GF-D8 (cell line): ENCODE data around the gene ARSA.

Source experiments
- DNase-seq: peaks from one replicate; lab custom pipeline; 2025; lab: John Stamatoyannopoulos, UW

The ARSA gene

DNA sequence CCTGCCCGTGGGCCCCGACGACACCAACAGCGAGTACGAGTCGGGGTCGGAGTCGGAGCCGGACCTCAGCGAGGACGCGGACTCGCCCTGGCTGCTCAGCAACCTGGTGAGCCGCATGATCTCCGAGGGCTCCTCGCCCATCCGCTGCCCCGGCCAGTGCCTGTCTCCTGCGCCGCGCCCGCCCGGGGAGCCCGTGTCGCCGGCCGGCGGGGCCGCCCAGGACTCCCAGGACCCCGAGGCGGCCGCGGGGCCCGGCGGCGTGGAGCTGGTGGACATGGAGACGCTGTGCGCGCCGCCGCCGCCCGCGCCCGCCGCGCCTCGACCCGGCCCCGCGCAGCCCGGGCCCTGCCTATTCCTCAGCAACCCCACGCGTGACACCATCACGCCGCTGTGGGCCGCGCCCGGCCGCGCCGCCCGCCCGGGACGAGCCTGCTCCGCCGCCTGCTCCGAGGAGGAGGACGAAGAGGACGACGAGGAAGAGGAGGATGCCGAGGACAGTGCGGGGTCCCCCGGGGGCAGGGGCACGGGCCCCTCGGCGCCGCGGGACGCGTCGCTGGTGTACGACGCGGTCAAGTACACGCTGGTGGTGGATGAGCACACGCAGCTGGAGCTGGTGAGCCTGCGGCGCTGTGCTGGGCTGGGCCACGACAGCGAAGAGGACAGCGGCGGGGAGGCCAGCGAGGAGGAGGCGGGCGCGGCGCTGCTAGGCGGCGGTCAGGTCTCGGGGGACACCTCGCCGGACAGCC is 23.5 kb downstream of the ARSA start:
- DNase-seq, result no peak

DNA sequence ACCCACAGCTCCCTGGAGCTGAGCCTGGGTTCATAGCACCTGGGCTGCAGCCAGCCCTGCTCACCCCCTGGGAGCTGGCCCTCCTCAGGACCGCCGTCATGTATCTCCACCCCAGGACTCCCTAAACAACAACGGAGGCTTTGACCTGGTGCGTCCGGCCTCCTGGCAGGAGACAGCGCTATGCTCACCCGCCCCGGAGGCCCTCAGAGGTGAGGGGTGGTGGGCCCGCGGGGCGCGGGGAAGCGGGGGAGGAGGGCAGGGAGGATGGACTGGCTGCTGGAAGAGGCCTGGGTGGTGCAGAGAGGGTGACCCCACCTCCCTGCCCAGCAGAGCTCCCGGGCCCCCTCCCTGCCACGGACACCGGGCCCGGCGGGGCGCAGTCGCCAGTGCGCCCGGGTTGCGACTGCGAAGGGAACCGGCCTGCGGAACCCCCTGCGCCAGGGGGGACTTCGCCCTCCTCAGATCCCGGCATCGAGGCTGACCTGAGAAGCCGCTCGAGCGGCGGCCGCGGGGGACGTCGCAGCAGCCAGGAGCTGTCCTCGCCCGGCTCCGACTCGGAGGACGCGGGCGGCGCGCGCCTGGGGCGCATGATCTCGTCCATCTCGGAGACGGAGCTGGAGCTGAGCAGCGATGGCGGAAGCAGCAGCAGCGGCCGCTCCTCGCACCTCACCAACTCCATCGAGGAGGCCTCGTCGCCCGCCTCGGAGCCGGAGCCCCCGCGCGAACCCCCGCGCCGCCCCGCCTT is 24.3 kb downstream of the ARSA start:
- no peak for DNase-seq

GRCh38 chr22:50602338-50602700 is 25.6 kb downstream of the ARSA start:
- no peak for DNase-seq

GRCh38 chr22:50601669-50602337 is 26.1 kb downstream of the ARSA start:
- DNase-seq, result no peak

DNA sequence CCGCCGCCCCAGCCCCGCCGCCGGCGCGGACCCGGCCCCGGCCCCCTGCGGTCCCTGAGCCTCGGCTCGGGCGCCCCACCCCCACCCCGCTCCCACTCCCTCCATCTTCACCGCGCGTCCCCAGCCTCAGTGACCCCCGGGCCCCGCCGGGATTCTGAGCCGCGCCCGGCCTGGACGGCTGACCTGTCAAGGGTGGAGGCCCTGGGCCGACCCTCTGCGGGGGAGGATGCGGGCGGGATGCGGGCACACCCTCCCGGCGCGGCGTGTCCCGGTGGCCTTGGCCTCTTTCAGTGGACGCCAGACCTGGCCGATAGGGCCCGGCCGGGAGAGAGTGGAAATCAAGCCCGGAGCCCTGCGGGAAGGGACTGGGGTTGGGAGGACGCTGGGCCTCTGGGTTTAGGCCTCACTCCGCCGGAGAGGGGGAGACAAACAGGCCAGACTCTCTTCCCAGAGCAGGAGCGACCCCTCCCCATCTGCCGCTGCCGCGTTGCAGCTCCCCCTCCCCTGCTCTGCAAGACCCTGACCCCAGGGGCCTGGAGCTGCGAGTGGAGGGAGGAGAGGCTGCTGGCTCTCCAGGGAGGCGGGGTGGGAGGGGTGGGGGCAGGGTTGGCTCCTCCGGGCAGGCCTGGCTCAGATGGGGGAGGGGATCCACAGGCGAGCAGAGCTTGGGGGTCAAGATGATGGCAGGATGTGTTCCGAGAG is 26.8 kb downstream of the ARSA start:
- DNase-seq, result no peak

DNA sequence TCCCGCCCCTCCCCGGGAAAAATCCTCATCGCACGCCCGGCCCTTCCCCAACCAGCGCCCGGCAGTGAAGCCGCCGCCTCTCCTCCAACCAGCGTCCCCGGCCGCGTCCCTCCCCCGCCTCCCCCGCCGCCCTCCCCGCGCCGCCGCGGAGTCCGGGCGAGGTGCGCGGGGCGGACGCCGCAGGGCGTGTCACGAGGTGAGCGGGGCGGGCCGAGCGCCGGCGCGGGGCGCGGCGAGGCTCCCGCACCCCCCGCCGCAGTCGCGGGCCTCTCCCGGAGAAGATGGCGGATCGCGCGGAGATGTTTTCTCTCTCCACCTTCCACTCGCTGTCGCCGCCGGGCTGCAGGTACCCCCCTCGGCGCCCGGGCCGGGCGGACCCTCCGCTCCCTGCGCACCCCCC is 27.4 kb downstream of the ARSA start, which contains the start of gene MAPK8IP2:
MAPK8IP2 (plus strand) TSS at position 256 of the 400 bp plus-strand sequence; CDS start at position 282, 26 bp downstream.
- DNase-seq, result no peak

GRCh38 chr22:50599816-50600455 is 28.0 kb downstream of the ARSA start:
- no peak for DNase-seq

GRCh38 chr22:50597097-50597496 is 30.9 kb downstream of the ARSA start:
- DNase-seq, result no peak

DNA sequence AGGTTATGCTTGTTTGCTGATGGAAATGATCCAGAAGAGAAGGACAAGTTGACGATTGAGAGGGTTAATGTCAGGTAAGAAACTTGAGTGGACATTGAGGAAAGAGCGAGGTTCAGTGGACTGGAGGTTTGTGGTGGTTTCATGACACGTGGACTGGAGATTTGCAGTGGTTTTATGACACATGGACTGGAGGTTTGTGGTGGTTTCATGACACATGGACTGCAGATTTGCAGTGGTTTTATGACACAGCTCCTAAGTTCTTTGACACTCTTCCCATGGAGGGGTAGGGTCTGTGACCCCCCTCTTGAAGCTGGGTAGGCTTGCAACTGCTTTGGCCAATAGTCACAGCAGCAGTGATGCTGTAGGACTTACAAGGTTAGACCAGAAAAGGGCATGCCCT is 32.8 kb downstream of the ARSA start:
- no peak for DNase-seq

DNA sequence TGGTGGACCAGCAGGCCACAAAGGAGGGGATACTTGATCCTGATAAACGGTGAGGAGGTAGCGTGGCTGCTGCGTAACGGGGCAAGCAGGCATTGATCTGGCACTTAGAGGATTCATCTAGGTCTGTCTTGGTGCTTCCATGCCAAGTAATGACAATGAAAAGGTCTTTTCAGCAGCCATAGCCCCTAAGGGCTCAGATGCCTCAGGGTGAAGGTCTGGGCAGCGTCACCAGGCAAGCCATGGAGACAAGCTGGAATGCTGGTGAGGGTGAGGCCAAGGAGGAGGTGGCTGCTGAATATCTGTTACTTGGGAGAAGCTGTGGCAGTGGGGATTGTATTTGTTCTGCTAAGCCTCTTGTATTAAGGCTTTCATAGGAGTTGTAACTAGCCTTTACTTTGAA is 40.5 kb downstream of the ARSA start:
- DNase-seq, result no peak

DNA sequence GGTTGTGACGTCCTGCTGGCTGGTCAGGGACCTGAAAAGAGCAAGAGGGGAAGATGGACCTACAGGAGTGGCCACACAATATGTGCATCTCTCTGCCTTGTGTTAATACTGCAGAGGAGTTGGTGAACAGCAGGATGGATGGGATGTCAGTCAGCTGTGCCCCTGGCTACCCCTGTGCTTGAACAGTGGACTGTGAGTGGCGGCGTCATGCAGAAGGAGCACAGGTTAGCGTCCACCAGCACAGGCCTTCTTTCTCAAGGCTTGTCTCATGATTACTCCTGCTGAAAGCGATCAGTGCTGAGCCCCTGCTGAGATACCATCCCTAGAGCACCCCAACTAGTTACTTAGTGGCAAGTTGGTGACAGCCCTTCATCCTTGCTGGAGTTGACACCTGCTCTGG is 41.5 kb downstream of the ARSA start:
- no peak for DNase-seq

- no peak for DNase-seq
These were observed 42.2 kb downstream of the ARSA start for GRCh38 chr22:50585781-50586180.

GRCh38 chr22:50585238-50585637 is 42.7 kb downstream of the ARSA start:
- no peak for DNase-seq

DNA sequence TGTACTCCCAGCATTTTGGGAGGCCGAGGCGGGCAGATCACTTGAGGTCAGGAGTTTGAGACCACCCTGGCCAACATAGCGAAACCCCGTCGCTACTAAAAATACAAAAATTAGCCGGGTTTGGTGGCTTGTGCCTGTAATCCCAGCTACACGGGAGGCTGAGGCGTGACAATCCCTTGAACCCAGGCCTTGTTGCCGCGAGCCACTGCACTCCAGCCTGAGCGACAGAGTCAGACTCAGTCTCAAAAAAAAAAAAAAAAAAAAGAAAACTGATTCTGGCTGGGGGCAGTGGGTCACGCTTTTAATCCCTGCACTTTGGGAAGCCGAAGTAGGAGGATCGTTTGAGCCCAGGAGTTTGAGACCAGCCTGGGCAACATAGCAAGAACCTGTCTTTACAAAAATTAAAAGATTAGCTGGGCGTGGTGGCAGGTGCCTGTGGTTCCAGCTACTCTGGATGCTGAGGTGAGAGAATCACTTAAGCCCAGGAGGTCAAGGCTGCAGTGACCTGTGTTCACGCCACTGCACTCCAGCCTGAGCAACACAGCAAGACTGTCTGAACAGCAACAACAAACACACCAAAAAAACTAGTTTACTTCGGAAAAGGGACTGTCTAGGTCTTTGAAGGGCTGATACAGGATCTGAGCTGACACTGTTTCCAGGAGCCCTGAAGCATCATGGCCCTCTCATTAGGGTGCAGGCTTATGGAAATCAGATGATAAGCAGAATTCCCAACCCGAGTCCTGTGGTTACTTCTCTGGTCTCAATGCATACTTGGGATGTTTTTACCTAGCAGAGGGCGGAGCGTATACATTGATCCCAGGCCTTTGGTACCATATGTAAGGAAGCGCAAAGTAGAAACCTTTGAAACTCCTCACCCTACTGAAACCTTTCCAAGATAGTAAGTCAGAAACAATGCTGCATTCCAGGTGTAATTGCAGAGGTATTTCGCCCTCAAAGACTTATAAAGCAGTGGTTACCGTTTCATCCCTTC is 43.6 kb downstream of the ARSA start:
- DNase-seq, result no peak

DNA sequence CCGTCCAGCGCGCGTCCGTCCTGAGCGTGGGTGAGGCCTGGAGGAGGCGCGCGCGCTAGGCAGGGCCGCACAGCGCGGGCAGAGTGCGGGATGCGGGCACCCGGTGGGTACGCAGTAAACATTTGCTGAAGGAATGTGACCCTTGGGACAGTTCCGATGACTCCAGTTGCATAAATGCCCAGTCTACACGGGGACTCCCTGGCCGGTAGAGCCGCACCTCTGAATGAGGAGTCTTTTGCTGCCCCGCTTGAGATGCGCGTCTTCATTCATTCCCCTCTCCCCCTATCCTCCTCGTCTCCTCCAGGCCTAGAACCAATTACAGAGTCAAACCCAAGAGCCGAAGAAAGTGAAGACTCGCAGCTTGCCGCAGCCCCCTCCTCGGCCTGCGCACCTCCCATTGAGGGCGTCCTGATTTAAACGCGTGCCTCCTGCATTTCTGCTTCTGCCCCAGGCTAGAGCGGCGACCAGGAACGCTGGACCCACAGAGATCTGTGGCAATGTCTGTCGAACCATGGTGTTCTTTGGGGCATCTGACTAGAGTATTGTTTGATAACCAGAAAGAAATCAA is 44.6 kb downstream of the ARSA start:
- no peak for DNase-seq

DNA sequence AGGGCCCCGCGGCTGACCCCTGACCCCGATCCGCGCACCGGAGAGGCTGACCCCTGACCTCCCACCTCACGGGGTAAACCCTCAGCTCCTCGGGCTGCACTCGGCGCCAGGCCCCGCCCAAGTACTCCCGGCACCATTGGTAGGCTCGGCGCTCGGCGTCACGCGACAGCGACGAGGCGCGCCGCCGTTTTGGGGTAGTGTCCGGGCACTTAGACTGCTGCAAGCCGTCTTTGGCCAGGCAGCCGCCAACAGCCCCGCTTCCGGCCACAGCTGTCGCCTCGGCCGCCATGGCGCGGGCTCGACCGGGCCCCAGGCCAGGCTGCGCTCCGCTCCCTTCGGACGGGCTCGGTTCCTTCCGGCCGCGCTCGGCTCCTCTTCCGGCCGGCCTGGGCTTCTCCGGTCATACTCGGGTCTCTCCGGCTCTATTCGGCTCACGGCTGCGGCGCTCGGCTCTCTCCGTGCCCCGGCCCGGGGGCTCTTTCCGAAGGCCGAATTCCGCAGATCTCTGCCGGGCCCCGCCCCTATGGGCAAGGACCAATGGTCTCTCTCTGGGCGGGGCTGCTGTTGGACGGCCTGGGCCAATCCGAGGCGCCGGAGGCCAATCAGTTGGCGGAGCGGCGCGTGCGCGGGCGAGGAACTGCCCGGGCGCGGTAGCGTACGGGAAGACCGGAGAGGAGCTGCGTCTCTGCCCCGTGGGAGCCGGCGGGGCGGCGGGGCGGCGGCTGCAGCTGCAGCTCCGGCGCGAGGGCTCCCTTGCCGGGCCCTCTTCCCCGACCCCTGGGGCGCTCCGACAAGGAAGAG is 45.3 kb downstream of the ARSA start, which contains the start of gene CHKB:
CHKB (minus strand) TSS at position 357 of the 801 bp plus-strand sequence; CDS start at position 289, 68 bp downstream.
- DNase-seq, result peak; percentile 91

DNA sequence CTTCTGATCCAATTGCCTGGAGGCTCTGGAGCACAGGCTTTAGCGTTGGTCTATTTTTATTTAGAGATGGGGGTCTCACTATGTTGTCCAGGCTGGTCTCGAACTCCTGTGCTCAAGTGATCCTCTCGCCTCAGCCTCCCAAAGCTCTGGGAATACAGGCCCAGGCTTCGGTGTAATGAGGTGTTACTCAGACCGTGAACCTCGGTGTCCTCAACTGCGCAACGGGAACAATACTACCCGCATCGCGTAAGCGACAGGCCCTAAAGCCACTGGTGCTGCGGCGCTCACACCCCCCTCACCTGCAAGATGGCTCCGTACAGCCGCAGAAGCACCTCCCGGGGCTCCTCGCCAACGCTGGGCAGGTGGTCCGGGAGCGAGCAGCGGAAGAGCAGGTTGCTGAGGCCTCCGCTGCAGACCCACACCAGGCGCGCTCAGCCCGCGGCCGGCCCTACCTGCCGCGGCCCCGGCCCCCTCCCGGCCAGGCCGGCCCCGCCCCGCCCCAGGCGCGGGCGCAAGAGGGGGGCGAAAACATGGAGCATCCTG is 45.9 kb downstream of the ARSA start:
- no peak for DNase-seq

- DNase-seq, result no peak
These were observed 46.7 kb downstream of the ARSA start for GRCh38 chr22:50581031-50581949.
